ENCODE measurements around the gene DHX32.
"Not testable (repeated sequence)": the region's sequence is repeated elsewhere in the genome, so short reads cannot be mapped to it uniquely, and the experiment has no call there.

- TF ChIP-seq CTCF (IDR thresholded peaks at IDR 0.05; ENCODE audit: insufficient read depth, low read depth, low read length); EZH2 (IDR thresholded peaks at IDR 0.05; ENCODE audit: insufficient read depth, low read length): not testable (repeated sequence)
Observed at GRCh38 chr10:125895130-125896087, 14.3 kb upstream of the DHX32 start.
